ENCODE results near the gene SIN3B. TPM values are rescaled to one million over a fixed set of nuclear protein-coding genes. Genes with fewer than 3 reads are reported as not detected.
"Not testable (repeated sequence)": the region's sequence is repeated elsewhere in the genome, so short reads cannot be mapped to it uniquely, and the experiment has no call there.

The SIN3B gene, protein sequence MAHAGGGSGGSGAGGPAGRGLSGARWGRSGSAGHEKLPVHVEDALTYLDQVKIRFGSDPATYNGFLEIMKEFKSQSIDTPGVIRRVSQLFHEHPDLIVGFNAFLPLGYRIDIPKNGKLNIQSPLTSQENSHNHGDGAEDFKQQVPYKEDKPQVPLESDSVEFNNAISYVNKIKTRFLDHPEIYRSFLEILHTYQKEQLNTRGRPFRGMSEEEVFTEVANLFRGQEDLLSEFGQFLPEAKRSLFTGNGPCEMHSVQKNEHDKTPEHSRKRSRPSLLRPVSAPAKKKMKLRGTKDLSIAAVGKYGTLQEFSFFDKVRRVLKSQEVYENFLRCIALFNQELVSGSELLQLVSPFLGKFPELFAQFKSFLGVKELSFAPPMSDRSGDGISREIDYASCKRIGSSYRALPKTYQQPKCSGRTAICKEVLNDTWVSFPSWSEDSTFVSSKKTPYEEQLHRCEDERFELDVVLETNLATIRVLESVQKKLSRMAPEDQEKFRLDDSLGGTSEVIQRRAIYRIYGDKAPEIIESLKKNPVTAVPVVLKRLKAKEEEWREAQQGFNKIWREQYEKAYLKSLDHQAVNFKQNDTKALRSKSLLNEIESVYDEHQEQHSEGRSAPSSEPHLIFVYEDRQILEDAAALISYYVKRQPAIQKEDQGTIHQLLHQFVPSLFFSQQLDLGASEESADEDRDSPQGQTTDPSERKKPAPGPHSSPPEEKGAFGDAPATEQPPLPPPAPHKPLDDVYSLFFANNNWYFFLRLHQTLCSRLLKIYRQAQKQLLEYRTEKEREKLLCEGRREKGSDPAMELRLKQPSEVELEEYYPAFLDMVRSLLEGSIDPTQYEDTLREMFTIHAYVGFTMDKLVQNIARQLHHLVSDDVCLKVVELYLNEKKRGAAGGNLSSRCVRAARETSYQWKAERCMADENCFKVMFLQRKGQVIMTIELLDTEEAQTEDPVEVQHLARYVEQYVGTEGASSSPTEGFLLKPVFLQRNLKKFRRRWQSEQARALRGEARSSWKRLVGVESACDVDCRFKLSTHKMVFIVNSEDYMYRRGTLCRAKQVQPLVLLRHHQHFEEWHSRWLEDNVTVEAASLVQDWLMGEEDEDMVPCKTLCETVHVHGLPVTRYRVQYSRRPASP
- total RNA-seq, result 10 to 100 TPM; 50.7 to 51.1 TPM

DNA sequence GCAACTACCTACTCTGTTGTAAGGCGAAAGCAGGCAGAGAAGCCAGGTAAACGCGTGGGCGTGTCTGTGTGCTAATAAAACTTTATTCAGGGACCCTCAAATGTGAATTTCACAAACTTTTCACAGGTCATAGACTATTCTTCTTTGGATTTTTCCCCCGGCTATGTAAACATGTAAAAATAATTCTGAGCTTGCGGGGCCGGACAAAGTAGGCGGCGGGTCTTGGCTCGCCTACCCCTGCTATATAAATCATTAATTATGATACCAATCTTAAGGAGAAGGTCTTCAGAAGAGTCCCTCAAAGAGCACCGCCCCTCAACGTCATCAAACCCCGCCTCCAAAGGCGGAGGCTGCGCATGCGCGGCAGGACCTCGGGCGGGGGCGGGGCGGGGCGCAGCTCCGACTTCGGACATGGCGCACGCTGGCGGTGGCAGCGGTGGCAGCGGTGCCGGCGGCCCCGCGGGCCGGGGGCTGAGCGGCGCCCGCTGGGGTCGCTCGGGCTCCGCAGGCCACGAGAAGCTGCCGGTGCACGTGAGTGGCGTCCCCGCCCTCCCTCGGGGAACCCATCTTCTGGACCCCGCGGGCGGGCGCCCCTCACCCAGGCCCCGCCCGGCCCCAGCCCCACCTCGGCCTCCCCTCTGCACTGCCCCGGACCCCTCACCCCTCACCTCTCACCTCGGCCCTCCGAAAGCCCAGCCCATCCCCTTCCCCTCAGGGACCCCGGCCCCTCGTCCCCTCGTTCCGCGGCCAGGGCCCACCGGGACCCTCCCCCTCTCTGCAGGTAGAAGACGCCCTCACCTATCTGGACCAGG is at the start of gene SIN3B:
Gene SIN3B (plus strand): TSS at position 389 of the 812 bp plus-strand sequence. CDS start 23 bp downstream, at position 412.
- Mint-ChIP-seq H3K36me3 (ENCODE audit: insufficient read depth in 2 of 2) (peaks cover 2 to 11% of the 10 kb centered on the region in 2 donors), H3K27ac (peak within 1 kb of the TSS; percentile 70), H3K4me1 (ENCODE audit: low read depth) (peaks cover 47% of the 10 kb centered on the region), H3K4me3 (peak within 1 kb of the TSS; percentile 89 to 92), H3K27me3 (ENCODE audit: low read depth) (peaks cover 28% of the 10 kb centered on the region), H3K9me3 (no peaks in the 10 kb centered on the region)
- DNase-seq, result peak; percentile 87 to 94
- ATAC-seq (replicated peaks in 1 of 2), result peak; percentile 90 to 94

DNA sequence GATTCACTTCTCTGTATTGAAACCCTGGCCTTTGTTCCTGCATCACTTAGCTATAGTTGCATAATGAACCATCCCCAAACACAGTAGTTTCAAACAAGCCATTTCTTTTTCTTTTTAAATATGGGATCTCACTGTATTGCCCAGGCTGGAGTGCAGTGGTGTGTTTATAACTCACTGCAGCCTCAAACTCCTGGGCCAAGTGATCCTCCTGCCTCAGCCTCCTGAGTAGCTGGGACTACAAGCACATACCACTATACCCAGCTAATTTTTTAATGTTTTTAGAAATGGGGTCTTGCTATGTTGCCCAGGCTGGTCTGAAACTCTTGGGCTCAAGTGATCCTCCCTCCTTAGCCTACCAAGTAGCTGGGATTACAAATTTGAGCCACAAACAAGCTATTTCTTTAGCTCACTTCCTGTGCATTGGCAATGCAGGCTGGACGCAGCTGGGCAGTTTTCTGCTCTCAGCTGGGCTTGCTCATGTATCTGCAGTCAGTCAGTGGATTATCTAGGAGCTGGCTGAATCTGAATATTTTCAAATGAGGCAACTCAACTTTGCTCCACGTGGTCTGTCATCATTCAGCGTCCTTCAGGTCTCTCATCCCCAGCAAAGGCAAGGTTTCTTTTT is 49.5 kb upstream of the SIN3B start:
- Mint-ChIP-seq H3K27me3 (ENCODE audit: low read depth) (peaks cover 11% of the 10 kb centered on the region), H3K36me3 (ENCODE audit: insufficient read depth in 2 of 2) (no peaks in the 10 kb centered on the region), H3K27ac (no peak overlapping the region), H3K9me3 (no peaks in the 10 kb centered on the region), H3K4me3 (no peak overlapping the region), H3K4me1 (ENCODE audit: low read depth) (no peaks in the 10 kb centered on the region)
- no peak for DNase-seq
- no peak for ATAC-seq (replicated peaks in 1 of 2)

DNA sequence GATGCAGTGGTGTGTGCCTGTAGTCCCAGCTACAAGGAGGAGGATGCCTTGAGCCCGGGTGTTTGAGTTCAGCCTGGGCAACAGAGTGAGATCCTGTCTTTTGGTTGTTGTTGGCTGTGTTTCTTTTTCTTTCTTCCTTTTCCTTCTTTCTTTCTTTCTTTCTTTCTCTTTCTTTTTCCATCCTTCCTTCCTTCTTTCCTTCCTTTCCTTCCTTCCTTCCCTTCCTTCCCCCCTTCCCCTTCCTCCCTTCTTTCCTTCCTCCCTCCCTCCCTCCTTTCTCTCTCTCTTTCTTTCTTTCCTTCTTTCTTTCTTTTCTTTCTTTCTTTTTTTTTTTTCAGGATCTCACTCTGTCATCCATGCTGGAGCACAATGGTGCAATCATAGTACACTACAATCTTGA is 46.5 kb upstream of the SIN3B start:
- Mint-ChIP-seq H3K4me3 (no peak overlapping the region), H3K36me3 (ENCODE audit: insufficient read depth in 2 of 2) (no peaks in the 10 kb centered on the region), H3K27me3 (ENCODE audit: low read depth) (peaks cover 6% of the 10 kb centered on the region), H3K27ac (no peak overlapping the region), H3K9me3 (no peaks in the 10 kb centered on the region), H3K4me1 (ENCODE audit: low read depth) (no peaks in the 10 kb centered on the region)
- DNase-seq (no peak), ATAC-seq (replicated peaks in 1 of 2) (no peak)

DNA sequence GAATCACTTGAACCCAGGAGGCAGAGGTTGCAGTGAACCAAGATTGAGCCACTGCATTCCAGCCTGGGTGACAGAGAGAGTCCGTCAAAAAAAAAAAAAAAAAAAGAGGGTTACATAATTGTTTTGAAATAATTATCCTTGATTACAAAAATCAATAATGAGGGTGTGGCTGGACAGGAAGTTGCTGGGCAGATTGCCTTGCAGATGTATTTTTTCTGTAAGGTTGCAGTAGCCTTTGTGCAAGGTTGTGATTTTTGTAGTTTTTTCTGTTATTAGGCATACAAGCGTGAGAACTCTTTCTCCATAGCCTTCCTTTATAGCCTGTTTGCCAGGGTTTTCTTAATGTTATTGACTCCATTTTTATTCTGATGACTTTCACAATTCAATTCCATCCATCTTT is 40.7 kb upstream of the SIN3B start:
- Mint-ChIP-seq H3K4me1 (ENCODE audit: low read depth) (no peaks in the 10 kb centered on the region), H3K27ac (no peak overlapping the region), H3K4me3 (no peak overlapping the region), H3K27me3 (ENCODE audit: low read depth) (no peaks in the 10 kb centered on the region), H3K9me3 (peaks cover 2 to 9% of the 10 kb centered on the region in 2 donors), H3K36me3 (ENCODE audit: insufficient read depth in 2 of 2) (peaks cover 5 to 10% of the 10 kb centered on the region in 2 donors)
- ATAC-seq (replicated peaks in 1 of 2) (no peak), DNase-seq (no peak)

DNA sequence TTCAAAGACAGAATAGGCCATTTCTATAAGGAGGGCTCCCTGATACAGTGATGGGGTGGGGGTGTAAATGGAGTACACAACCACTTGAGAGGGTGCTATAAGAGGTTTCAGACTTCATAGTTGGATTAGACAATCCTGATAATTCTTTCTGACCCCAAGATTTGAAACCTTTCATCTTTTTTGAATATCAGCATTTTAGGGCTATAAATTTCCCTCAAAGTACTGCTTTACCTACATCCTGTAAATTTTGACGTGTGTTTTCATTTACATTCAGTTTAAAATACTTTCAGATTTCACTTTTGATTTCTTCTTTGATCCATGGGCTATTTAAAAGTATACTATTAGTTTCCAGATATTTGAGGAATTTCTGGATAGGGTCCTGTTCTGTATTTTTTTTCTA is 40.0 kb upstream of the SIN3B start:
- Mint-ChIP-seq H3K9me3 (peaks cover 2 to 9% of the 10 kb centered on the region in 2 donors), H3K27ac (no peak overlapping the region), H3K27me3 (ENCODE audit: low read depth) (no peaks in the 10 kb centered on the region), H3K4me1 (ENCODE audit: low read depth) (no peaks in the 10 kb centered on the region), H3K4me3 (no peak overlapping the region), H3K36me3 (ENCODE audit: insufficient read depth in 2 of 2) (peaks cover 5 to 10% of the 10 kb centered on the region in 2 donors)
- DNase-seq, result no peak
- no peak for ATAC-seq (replicated peaks in 1 of 2)

DNA sequence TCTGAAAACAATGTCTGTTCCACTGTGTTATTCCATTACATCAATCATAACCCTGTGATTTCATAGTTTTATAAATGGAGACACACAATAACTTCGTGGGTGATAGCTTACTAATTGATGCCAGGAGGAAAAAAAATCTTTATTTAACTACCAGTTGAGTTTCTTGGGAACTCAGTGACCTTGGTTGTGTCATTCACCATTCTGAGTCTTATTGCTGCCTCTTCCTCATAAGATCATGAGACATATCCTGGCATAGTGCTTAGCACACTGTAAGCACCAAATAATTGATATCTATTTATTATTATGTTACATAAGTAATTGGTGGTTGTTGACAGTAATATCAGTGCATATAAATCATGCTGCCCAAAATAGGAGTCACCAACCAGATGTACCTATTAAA is 39.1 kb upstream of the SIN3B start:
- Mint-ChIP-seq H3K4me3 (no peak overlapping the region), H3K27me3 (ENCODE audit: low read depth) (no peaks in the 10 kb centered on the region), H3K27ac (no peak overlapping the region), H3K9me3 (peaks cover 2 to 9% of the 10 kb centered on the region in 2 donors), H3K36me3 (ENCODE audit: insufficient read depth in 2 of 2) (peaks cover 5 to 10% of the 10 kb centered on the region in 2 donors), H3K4me1 (ENCODE audit: low read depth) (no peaks in the 10 kb centered on the region)
- no peak for ATAC-seq (replicated peaks in 1 of 2)
- DNase-seq, result no peak

DNA sequence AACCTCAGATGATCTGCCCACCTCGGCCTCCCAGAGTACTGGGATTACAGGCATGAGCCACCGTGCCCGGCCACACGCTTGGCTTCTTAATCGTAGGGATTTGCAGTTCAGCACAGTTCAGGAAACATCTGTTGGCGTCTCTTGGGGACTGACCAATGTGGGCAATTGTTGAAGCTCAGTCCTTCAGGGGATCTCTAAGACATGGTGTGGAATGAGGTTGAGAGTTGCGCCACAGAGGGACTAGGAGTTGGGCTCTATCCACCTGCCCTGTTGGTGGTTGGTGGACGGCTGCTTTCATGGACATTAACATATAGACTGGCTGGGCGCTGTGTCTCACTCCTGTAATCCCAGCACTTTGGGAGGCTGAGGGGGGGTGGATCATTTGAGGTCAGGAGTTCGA is 37.3 kb upstream of the SIN3B start:
- H3K36me3 Mint-ChIP-seq (ENCODE audit: insufficient read depth in 2 of 2), result peaks cover 7 to 12% of the 10 kb centered on the region in 2 donors
- H3K9me3 Mint-ChIP-seq, result peaks cover 2 to 13% of the 10 kb centered on the region in 2 donors
- DNase-seq (no peak), ATAC-seq (replicated peaks in 1 of 2) (no peak)
- H3K27me3 Mint-ChIP-seq (ENCODE audit: low read depth), result no peaks in the 10 kb centered on the region
- no peak overlapping the region for H3K27ac Mint-ChIP-seq
- no peak overlapping the region for H3K4me3 Mint-ChIP-seq
- no peaks in the 10 kb centered on the region for H3K4me1 Mint-ChIP-seq (ENCODE audit: low read depth)

DNA sequence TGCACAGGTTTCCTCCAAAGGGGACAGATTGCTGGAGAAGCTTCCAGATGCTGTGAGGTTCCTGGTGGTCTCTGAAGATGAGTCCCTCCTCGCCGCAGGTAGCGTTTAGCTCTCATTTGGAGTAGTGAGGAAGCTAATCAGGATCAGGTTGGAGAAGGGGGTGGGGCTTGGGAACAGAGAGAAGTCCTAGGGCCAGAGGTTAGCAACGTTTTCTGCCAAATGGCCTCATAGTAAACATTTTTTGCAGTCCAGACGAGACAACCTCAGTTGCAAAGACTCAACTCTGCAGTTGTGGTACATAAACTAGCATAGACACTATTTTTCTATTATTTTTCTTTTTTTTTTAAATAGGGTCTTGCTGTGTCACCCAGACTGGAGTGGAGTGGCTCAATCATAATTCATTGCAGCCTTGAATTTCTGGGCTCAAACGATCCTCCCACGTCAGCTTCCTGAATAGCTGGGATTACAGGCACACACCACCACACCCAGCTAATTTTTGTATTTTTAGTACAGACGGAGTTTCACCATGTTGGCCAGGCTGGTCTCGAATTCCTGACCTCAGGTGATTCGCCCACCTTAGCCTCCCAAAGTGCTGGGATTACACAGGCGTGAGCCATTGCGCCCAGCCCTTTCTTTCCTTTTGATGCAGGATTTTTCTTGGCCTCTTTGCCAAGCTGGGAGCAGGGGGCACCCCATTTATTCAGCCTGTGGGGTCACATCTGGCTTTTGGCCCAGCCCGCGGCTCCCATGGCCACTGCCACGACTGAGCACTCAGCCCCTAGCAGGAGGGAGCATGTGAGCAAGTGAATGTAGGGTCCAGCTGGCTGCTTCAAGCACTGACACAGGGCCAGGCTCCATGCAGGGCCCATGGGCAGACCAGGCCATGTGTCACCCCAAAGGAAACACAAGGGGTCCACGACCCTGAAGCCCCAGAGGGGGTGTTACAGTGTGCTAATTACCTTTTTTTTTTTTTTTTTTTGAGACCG is 34.4 kb upstream of the SIN3B start:
- no peak for DNase-seq
- Mint-ChIP-seq H3K27ac (no peak overlapping the region), H3K36me3 (ENCODE audit: insufficient read depth in 2 of 2) (peaks cover 2 to 5% of the 10 kb centered on the region in 2 donors), H3K27me3 (ENCODE audit: low read depth) (no peaks in the 10 kb centered on the region), H3K4me3 (no peak overlapping the region), H3K4me1 (ENCODE audit: low read depth) (no peaks in the 10 kb centered on the region), H3K9me3 (peaks cover 0 to 7% of the 10 kb centered on the region in 2 donors)
- ATAC-seq (replicated peaks in 1 of 2), result no peak

DNA sequence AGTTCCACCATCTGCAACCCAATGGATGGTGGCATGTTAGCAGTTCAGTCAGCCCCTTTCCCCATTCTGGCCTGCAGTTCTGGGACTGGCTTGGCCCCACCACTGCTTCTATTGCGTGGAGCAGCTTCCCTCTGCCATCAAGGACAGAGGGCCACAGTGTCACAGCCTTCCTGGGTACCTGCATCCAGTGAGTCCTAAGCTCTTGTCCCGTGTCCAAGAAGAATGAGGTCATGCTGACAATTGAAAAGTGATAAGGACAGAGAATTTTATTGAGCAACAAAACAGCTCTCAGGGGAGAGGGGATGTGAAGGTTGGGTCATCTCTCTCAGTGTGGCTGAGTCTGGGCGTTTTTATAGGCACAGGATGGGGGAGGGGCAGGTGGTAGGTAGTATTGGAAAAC is 33.5 kb upstream of the SIN3B start:
- H3K4me3 Mint-ChIP-seq, result no peak overlapping the region
- DNase-seq (no peak), ATAC-seq (replicated peaks in 1 of 2) (no peak)
- peaks cover 2% of the 10 kb centered on the region in 2 donors for H3K36me3 Mint-ChIP-seq (ENCODE audit: insufficient read depth in 2 of 2)
- no peaks in the 10 kb centered on the region for H3K27me3 Mint-ChIP-seq (ENCODE audit: low read depth)
- peaks cover 0 to 4% of the 10 kb centered on the region in 2 donors for H3K9me3 Mint-ChIP-seq
- no peaks in the 10 kb centered on the region for H3K4me1 Mint-ChIP-seq (ENCODE audit: low read depth)
- no peak overlapping the region for H3K27ac Mint-ChIP-seq

DNA sequence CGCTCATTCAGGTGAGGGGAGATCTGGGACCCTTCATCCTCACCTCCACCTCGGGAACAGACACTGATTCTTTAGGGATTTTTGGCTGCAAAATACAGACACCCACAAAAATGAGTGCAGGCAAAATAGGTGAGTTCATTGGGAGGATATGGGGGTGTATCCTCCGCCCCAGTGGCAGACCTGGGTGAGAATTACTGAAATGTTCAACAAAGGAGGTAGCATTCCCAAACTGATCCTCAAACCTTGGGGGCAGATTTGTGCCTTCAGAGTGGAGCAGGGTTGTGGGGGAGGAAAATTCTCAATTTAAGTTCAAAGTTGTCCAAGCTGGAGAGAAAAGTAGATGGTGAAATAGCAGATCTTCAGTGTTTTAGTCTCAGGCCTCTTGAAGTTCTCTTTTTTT is 31.3 kb upstream of the SIN3B start:
- ATAC-seq (replicated peaks in 1 of 2) (no peak), DNase-seq (no peak)
- Mint-ChIP-seq H3K4me3 (no peak overlapping the region), H3K27ac (no peak overlapping the region), H3K9me3 (peaks cover 0 to 4% of the 10 kb centered on the region in 2 donors), H3K4me1 (ENCODE audit: low read depth) (no peaks in the 10 kb centered on the region), H3K36me3 (ENCODE audit: insufficient read depth in 2 of 2) (peaks cover 2% of the 10 kb centered on the region in 2 donors), H3K27me3 (ENCODE audit: low read depth) (no peaks in the 10 kb centered on the region)

DNA sequence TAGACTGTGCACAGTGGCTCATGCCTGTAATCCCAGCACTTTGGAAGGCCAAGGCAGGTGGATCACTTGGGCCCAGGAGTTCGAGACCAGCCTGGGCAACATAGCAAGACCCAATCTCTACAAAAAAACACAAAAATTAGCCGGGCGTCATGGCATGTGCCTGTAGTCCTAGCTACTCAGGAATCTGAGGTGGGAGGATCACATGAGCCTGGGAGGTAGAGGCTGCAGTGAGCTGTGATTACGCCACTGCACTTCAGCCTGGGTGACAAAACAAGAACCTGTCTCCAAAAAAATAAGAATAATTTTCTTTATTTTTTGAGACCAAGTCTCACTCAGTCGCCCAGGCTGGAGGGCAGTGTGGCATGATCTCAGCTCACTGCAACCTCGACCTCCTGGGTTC is 30.9 kb upstream of the SIN3B start:
- not testable (repeated sequence) for H3K9me3 Mint-ChIP-seq; ATAC-seq (replicated peaks in 1 of 2); H3K27ac Mint-ChIP-seq; H3K4me1 Mint-ChIP-seq (ENCODE audit: low read depth); DNase-seq; H3K36me3 Mint-ChIP-seq (ENCODE audit: insufficient read depth in 2 of 2); H3K4me3 Mint-ChIP-seq; H3K27me3 Mint-ChIP-seq (ENCODE audit: low read depth)

All from activated T-cell treated with anti-CD3 and anti-CD28 coated beads, Interleukin-2, amount 50 U/mL, for 72 hours (primary cell).